K562 (cell line): Measurements from ENCODE around the gene FOCAD. TPM values are rescaled to one million over a fixed set of nuclear protein-coding genes. Genes with fewer than 3 reads are reported as not detected.

ENCODE experiments used
- ATAC-seq: fragments of 200-7000 bp; cut with Tn5 transposase; 3 replicates; pipeline ENCODE4 v1.9.1; 2020; ENCODE audit warnings: moderate library complexity
- BruUV-seq: library from RNA; stranded (reverse); fragments of 400-500 nt; replicated peaks from 2 replicates; lab custom pipeline; 2021; lab: Mats Ljungman, UMichigan
- CTCF ChIA-PET: fragments of 300-600 bp; formaldehyde crosslinking; extraction: SDS; loops from one replicate; lab custom pipeline; 2021; ENCODE audit warnings: low intra/inter-chr PET ratio; lab: Yijun Ruan, JAX
- POLR2A ChIA-PET: fragments of 300-600, 350-650 bp; sonication (Branson Sonifier 250); formaldehyde crosslinking; extraction: SDS; loops from one replicate; lab custom pipeline; 2021; ENCODE audit warnings: antibody characterized with exemption, inconsistent platforms; lab: Yijun Ruan, JAX
- DNase-seq, 4 experiments: peaks; one replicate each; pipeline versions ENCODE4 v3.0.0 to v3.0.0-alpha.2; 2011 to 2018; ENCODE audit warnings: low spot score in 3 of 4, mixed read lengths in 3 of 4; ENCODE audit errors: extremely low read depth in 1 of 4
- FAIRE-seq: peaks from 2 replicates; lab custom pipeline; 2011; peaks lifted over from hg19 to GRCh38; lab: Jason Lieb, UNC
- H2AFZ ChIP-seq: 2 replicates; pipeline ENCODE4 v1.6.0; 2011; ENCODE audit warnings: low read depth, low read length, control low read depth, inconsistent platforms
- H3K27ac ChIP-seq: fragments of 200-600 bp; 3 replicates; pipeline ENCODE4 v1.8.0; 2011; ENCODE audit warnings: low read depth, mild to moderate bottlenecking, control low read depth, inconsistent platforms, low read length, moderate library complexity, mixed read lengths; ENCODE audit errors: extremely low read depth
- H3K27me3 ChIP-seq, 2 experiments: fragments of 300-600 bp in 1 of 2; 2 replicates in 1 of 2; 3 replicates in 1 of 2; pipeline versions ENCODE4 v1.6.0 to v1.8.0; 2011; ENCODE audit warnings: inconsistent platforms in 2 of 2, low read length in 2 of 2, mild to moderate bottlenecking in 1 of 2, mixed read lengths in 1 of 2, moderate library complexity in 1 of 2; ENCODE audit not compliant: control insufficient read depth in 2 of 2, insufficient read depth in 2 of 2
- H3K36me3 ChIP-seq: fragments of 300-600 bp; 3 replicates; pipeline ENCODE4 v1.8.0; 2011; ENCODE audit warnings: mild to moderate bottlenecking, low read length, inconsistent platforms; ENCODE audit not compliant: control insufficient read depth, insufficient read depth
- H3K4me1 ChIP-seq, 2 experiments: fragments of 200-600 bp in 1 of 2; replicated peaks in 1 of 2; 2 replicates in 1 of 2; 3 replicates in 1 of 2; pipeline versions ENCODE4 v1.5.1 to v1.8.0; 2011; ENCODE audit warnings: inconsistent platforms in 2 of 2, low read length in 2 of 2, mild to moderate bottlenecking in 1 of 2, mixed read lengths in 1 of 2, moderate library complexity in 1 of 2; ENCODE audit not compliant: control insufficient read depth in 2 of 2, insufficient read depth in 2 of 2
- H3K4me2 ChIP-seq: 2 replicates; pipeline ENCODE4 v1.6.1; 2011; ENCODE audit warnings: low read length, control low read depth, inconsistent platforms, mixed read lengths; ENCODE audit not compliant: insufficient read depth
- H3K4me3 ChIP-seq: fragments of 200-600 bp; sonication (generic), shearing (Covaris generic); 2 replicates; pipeline ENCODE4 v1.5.1; 2016; ENCODE audit warnings: control low read depth, inconsistent platforms
- H3K79me2 ChIP-seq: fragments of 200-600 bp; 3 replicates; pipeline ENCODE4 v1.8.0; 2011; ENCODE audit warnings: low read length, inconsistent platforms; ENCODE audit not compliant: control insufficient read depth, insufficient read depth
- H3K9ac ChIP-seq, 2 experiments: 2 replicates each; pipeline versions ENCODE4 v1.6.0 to v1.6.1; 2011; ENCODE audit warnings: low read depth in 2 of 2, low read length in 2 of 2, control low read depth in 1 of 2, inconsistent platforms in 1 of 2, mild to moderate bottlenecking in 1 of 2, mixed read lengths in 1 of 2; ENCODE audit not compliant: insufficient read depth in 1 of 2
- H3K9me1 ChIP-seq: one replicate; pipeline ENCODE4 v1.6.0; 2011; ENCODE audit warnings: inconsistent platforms, mild to moderate bottlenecking, low read length, moderate library complexity; ENCODE audit not compliant: control insufficient read depth, insufficient read depth
- H3K9me3 ChIP-seq: replicated peaks from 2 replicates; pipeline ENCODE4 v1.5.1; 2011; ENCODE audit warnings: low read depth, low read length, inconsistent platforms; ENCODE audit not compliant: control insufficient read depth, insufficient read depth
- H4K20me1 ChIP-seq: replicated peaks from 2 replicates; pipeline ENCODE4 v1.6.1; 2011; ENCODE audit warnings: low read length, inconsistent platforms, mixed read lengths; ENCODE audit not compliant: control insufficient read depth, insufficient read depth
- ARID3A ChIP-seq: IDR thresholded peaks from 2 replicates; pipeline ENCODE4 v1.6.1; 2012; ENCODE audit warnings: low read depth, low read length, improper control_type of control experiment, borderline replicate concordance
- CTCF ChIP-seq, 3 experiments: IDR thresholded peaks in 2 of 3; conservative IDR thresholded peaks in 1 of 3; 2 replicates each; pipeline ENCODE4 v1.5.1; 2011 to 2012; ENCODE audit warnings: low read length in 3 of 3, mild to moderate bottlenecking in 3 of 3, control low read depth in 2 of 3, improper control_type of control experiment in 1 of 3, inconsistent platforms in 1 of 3, low read depth in 1 of 3, mixed read lengths in 1 of 3, moderate library complexity in 1 of 3; ENCODE audit not compliant: insufficient read depth in 2 of 3
- ETV1 ChIP-seq: fragments of 450-650 bp; conservative IDR thresholded peaks from 2 replicates; pipeline ENCODE4 v1.6.1; 2016; ENCODE audit warnings: missing genetic modification characterization, control low read depth, low read depth, missing compliant biosample characterization
- FOXJ3 ChIP-seq: sonication (generic); formaldehyde crosslinking; IDR thresholded peaks from 2 replicates; pipeline ENCODE4 v1.4.0; 2020; ENCODE audit warnings: mild to moderate bottlenecking, missing genetic modification reagents
- HDAC6 ChIP-seq: IDR thresholded peaks from 2 replicates; pipeline ENCODE4 v1.6.1; 2012; ENCODE audit warnings: low read depth, mild to moderate bottlenecking, control low read depth, inconsistent platforms, low read length, moderate library complexity
- KDM1A ChIP-seq, 2 experiments: fragments of 450-650 bp; IDR thresholded peaks; 2 replicates each; pipeline ENCODE4 v1.6.1; 2016; ENCODE audit warnings: mild to moderate bottlenecking in 2 of 2
- ZNF121 ChIP-seq: sonication (generic); formaldehyde crosslinking; conservative IDR thresholded peaks from 2 replicates; pipeline ENCODE4 v1.8.0; 2022; ENCODE audit warnings: missing genetic modification reagents
- ZNF143 ChIP-seq: sonication (generic); formaldehyde crosslinking; IDR thresholded peaks from 2 replicates; pipeline ENCODE4 v1.9.0; 2022; ENCODE audit warnings: mild to moderate bottlenecking, missing genetic modification reagents
- ZNF280A ChIP-seq: fragments of 450-650 bp; IDR thresholded peaks from 2 replicates; pipeline ENCODE4 v1.6.1; 2018; ENCODE audit warnings: mild to moderate bottlenecking, low read depth; ENCODE audit not compliant: partially characterized antibody
- ZNF398 ChIP-seq: fragments of 250-450 bp; sonication (Bioruptor Pico); IDR thresholded peaks from 2 replicates; pipeline ENCODE4 v1.8.0; 2021; ENCODE audit warnings: moderate library complexity, mild to moderate bottlenecking, inconsistent platforms
- ZNF830 ChIP-seq: fragments of 250-450 bp; sonication (Bioruptor Pico); IDR thresholded peaks from 2 replicates; pipeline ENCODE4 v1.5.0; 2021; ENCODE audit warnings: mild to moderate bottlenecking
- WGBS: fragments of 100-300 bp; shearing (Covaris generic); methylation state at CpG from one replicate; pipeline ENCODE4 v1.1.6; 2016; ENCODE audit warnings: low coverage, mixed read lengths; ENCODE audit not compliant: insufficient coverage; ENCODE audit errors: missing lambda C conversion rate; 5-methylcytosine and 5-hydroxymethylcytosine counted together
- in situ Hi-C: fragments of 300-500 bp; cut with MboI; formaldehyde crosslinking; loops from 4 replicates; pipeline ENCODE4 v1.15.0; 2018; ENCODE audit warnings: inconsistent platforms, mixed read lengths
- intact Hi-C: fragments of 100-400 bp; cut with micrococcal nuclease; formaldehyde crosslinking; loops from 2 replicates; pipeline ENCODE4 v1.14.2; 2022
- polyA plus RNA-seq, 8 experiments: library from polyadenylated mRNA; depleted of rRNA in 4 of 8; stranded (reverse) in 5 of 8; unstranded in 3 of 8; fragments of >200 nt; fragmentation: Nextera tagmentation in 2 of 8; fragmentation: Illumina TruSeq in 1 of 8; extraction: Ambion mirVana in 2 of 8; extraction: Trizol in 1 of 8; gene quantifications; 2 replicates each; pipeline versions ENCODE4 v1.2.1 to v1.2.3, GENCODE V29; 2011 to 2014; ENCODE audit warnings: inconsistent platforms in 1 of 8, missing spikeins in 1 of 8
- total RNA-seq, 7 experiments: library from RNA; depleted of rRNA in 6 of 7; stranded (reverse); fragments of >200 nt in 6 of 7; fragmentation: Illumina TruSeq in 2 of 7; extraction: Trizol in 2 of 7; gene quantifications; 2 replicates each; pipeline versions ENCODE4 v1.2.1 to v1.2.3, GENCODE V29; 2011 to 2021; ENCODE audit warnings: low replicate concordance in 1 of 7
- TF ChIP-seq, protein P1 (sequence below): fragments of 450-650 bp; formaldehyde crosslinking; conservative IDR thresholded peaks from 2 replicates; pipeline ENCODE4 v1.4.0; 2022; ENCODE audit warnings: mild to moderate bottlenecking, missing genetic modification characterization

The FOCAD gene
- total and polyA plus RNA-seq, 9 of the 15 experiments (the other 6 are each of a cell fraction or from before 2014, with no cell fraction given), result 0.13 to 2.4 (median 1.6) TPM

DNA sequence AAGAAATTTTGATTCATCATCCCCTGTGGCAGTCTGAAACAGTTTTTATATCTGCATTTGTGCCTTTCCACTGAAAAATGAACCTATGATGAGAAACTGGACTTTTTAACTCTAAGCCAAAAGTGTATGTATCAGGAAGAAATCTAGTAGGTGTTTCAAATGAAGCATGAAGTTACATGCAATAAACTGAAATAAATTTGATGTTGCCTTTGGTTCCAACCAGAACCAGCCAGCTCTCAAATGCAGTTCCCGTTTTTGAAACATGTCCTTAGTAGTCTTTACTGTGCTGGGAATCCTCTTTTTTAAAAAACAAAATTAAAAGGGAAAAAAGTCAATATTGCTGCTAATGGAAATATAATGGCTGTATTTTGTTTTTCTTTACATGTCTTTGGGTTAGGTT is 303.5 kb downstream of the FOCAD start (continued):
- TF ChIP-seq ZNF398 (CRISPR knock-in tag), result no peak

DNA sequence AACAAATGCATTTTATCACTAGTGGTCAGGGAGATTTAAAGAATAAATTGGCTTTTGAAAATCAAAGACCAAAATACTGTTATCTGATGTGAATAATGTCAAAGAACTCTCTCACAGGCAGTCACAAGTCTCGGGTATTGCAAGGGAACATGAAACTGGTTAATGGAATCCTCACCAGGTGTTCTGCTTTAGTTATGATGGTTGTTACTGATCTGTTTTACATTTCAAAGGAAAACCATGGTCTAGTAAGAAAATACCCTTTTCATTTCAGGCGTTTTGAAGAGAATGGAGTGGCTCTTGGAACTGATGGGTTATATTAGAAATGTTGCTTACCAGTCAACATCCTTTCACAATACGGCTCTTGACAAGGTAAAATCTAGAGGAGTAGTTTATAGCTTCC is 304.0 kb downstream of the FOCAD start:
- Histone ChIP-seq H3K27me3 (no peaks in the 10 kb centered on the region), H3K79me2 (no peaks in the 10 kb centered on the region), H3K4me2 (no peak overlapping the region), H2AFZ (no peak overlapping the region), H3K27ac (no peak overlapping the region), H4K20me1 (no peaks in the 10 kb centered on the region), H3K4me1 (no peaks in the 10 kb centered on the region), H3K9ac (no peak overlapping the region), H3K36me3 (no peaks in the 10 kb centered on the region), H3K4me3 (no peak overlapping the region), H3K9me1 (no peaks in the 10 kb centered on the region), H3K9me3 (no peaks in the 10 kb centered on the region)
- ATAC-seq (no peak), DNase-seq (no peak), FAIRE-seq (no peak)
- CTCF ChIA-PET, result no interaction called here
- no CpG with 5 or more reads among the region's 3 CpGs for WGBS
- no TSS peak for BruUV-seq
- in situ Hi-C loops, result no loop called here
- POLR2A ChIA-PET, result no interaction called here
- intact Hi-C loops, result no loop called here
- TF ChIP-seq CTCF (IDR thresholded peaks at IDR 0.05 in 2 of 3, conservative IDR thresholded peaks at IDR 0.05 in 1 of 3; ENCODE audit: insufficient read depth in 2 of 3, low read depth in 1 of 3, low read length in 3 of 3) (no peak), ZNF830 (CRISPR knock-in tag) (no peak), ZNF280A (no peak), ZNF143 (CRISPR knock-in tag) (no peak), ETV1 (tag) (no peak), ZNF121 (CRISPR knock-in tag) (no peak), HDAC6 (no peak), ARID3A (no peak), FOXJ3 (CRISPR knock-in tag) (no peak), KDM1A (IDR thresholded peaks at IDR 0.05) (no peak)
- TF ChIP-seq, protein P1, sequence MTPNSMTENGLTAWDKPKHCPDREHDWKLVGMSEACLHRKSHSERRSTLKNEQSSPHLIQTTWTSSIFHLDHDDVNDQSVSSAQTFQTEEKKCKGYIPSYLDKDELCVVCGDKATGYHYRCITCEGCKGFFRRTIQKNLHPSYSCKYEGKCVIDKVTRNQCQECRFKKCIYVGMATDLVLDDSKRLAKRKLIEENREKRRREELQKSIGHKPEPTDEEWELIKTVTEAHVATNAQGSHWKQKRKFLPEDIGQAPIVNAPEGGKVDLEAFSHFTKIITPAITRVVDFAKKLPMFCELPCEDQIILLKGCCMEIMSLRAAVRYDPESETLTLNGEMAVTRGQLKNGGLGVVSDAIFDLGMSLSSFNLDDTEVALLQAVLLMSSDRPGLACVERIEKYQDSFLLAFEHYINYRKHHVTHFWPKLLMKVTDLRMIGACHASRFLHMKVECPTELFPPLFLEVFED, result no peak
